ENCODE data around the gene PAN2.
"Not testable (repeated sequence)": the region's sequence is repeated elsewhere in the genome, so short reads cannot be mapped to it uniquely, and the experiment has no call there.

Gene PAN2

GRCh38 chr12:56338308-56339157 is 4.7 kb upstream of the PAN2 start, which contains the start of gene IL23A:
Gene IL23A (plus strand): TSS chr12:56338884. CDS start chr12:56339045, 161 bp downstream.
- Histone ChIP-seq H3K9me3 (ENCODE audit: control insufficient read depth, low read length) (no peaks in the 10 kb centered on the region), H3K9ac (ENCODE audit: low read length) (no peak within 1 kb of the TSS), H3K36me3 (ENCODE audit: control insufficient read depth, insufficient read depth, low read length, severe bottlenecking) (peaks cover 25% of the 10 kb centered on the region), H3K4me3 (ENCODE audit: low read length) (no peak within 1 kb of the TSS), H3K4me1 (ENCODE audit: control insufficient read depth, insufficient read depth, low read length) (peaks cover 5% of the 10 kb centered on the region), H3K27me3 (replicated peaks; ENCODE audit: control insufficient read depth, insufficient read depth, low read length) (no peaks in the 10 kb centered on the region)
- no peak for DNase-seq (ENCODE audit: low read depth)

GRCh38 chr12:56337753-56338251 is 4.0 kb upstream of the PAN2 start:
- Histone ChIP-seq H3K4me3 (ENCODE audit: low read length) (no peak overlapping the region), H3K27me3 (replicated peaks; ENCODE audit: control insufficient read depth, insufficient read depth, low read length) (no peaks in the 10 kb centered on the region), H3K9me3 (ENCODE audit: control insufficient read depth, low read length) (no peaks in the 10 kb centered on the region), H3K4me1 (ENCODE audit: control insufficient read depth, insufficient read depth, low read length) (peaks cover 12% of the 10 kb centered on the region), H3K36me3 (ENCODE audit: control insufficient read depth, insufficient read depth, low read length, severe bottlenecking) (peaks cover 18% of the 10 kb centered on the region), H3K9ac (ENCODE audit: low read length) (no peak overlapping the region)
- no peak for DNase-seq (ENCODE audit: low read depth)

GRCh38 chr12:56336361-56337167 is 2.8 kb upstream of the PAN2 start:
- Histone ChIP-seq H3K4me3 (ENCODE audit: low read length) (no peak overlapping the region), H3K9ac (ENCODE audit: low read length) (no peak overlapping the region), H3K9me3 (ENCODE audit: control insufficient read depth, low read length) (no peaks in the 10 kb centered on the region), H3K36me3 (ENCODE audit: control insufficient read depth, insufficient read depth, low read length, severe bottlenecking) (peaks cover 7% of the 10 kb centered on the region), H3K27me3 (replicated peaks; ENCODE audit: control insufficient read depth, insufficient read depth, low read length) (no peaks in the 10 kb centered on the region), H3K4me1 (ENCODE audit: control insufficient read depth, insufficient read depth, low read length) (peaks cover 13% of the 10 kb centered on the region)
- DNase-seq (ENCODE audit: low read depth) = no peak

- not testable (repeated sequence) for H3K9ac ChIP-seq (ENCODE audit: low read length); DNase-seq (ENCODE audit: low read depth); H3K36me3 ChIP-seq (ENCODE audit: control insufficient read depth, insufficient read depth, low read length, severe bottlenecking); H3K4me3 ChIP-seq (ENCODE audit: low read length); H3K9me3 ChIP-seq (ENCODE audit: control insufficient read depth, low read length); H3K27me3 ChIP-seq (replicated peaks; ENCODE audit: control insufficient read depth, insufficient read depth, low read length)
- H3K4me1 ChIP-seq (ENCODE audit: control insufficient read depth, insufficient read depth, low read length) = peaks cover 13% of the 10 kb centered on the region
Observed at GRCh38 chr12:56335527-56335926, 1.7 kb upstream of the PAN2 start.

- H3K9ac ChIP-seq (ENCODE audit: low read length) = peak overlapping the region; percentile 93
- H3K4me1 ChIP-seq (ENCODE audit: control insufficient read depth, insufficient read depth, low read length) = peaks cover 13% of the 10 kb centered on the region
- H3K9me3 ChIP-seq (ENCODE audit: control insufficient read depth, low read length) = no peaks in the 10 kb centered on the region
- H3K36me3 ChIP-seq (ENCODE audit: control insufficient read depth, insufficient read depth, low read length, severe bottlenecking) = no peaks in the 10 kb centered on the region
- no peaks in the 10 kb centered on the region for H3K27me3 ChIP-seq (replicated peaks; ENCODE audit: control insufficient read depth, insufficient read depth, low read length)
- peak overlapping the region; percentile 94 for H3K4me3 ChIP-seq (ENCODE audit: low read length)
- DNase-seq (ENCODE audit: low read depth) = no peak
Observed at GRCh38 chr12:56334490-56334793, 642 bp upstream of the PAN2 start.

- Histone ChIP-seq H3K36me3 (ENCODE audit: control insufficient read depth, insufficient read depth, low read length, severe bottlenecking) (peaks cover under 1% of the 10 kb centered on the region), H3K4me1 (ENCODE audit: control insufficient read depth, insufficient read depth, low read length) (peaks cover 13% of the 10 kb centered on the region), H3K9me3 (ENCODE audit: control insufficient read depth, low read length) (no peaks in the 10 kb centered on the region), H3K9ac (ENCODE audit: low read length) (peak overlapping the region; percentile 93), H3K27me3 (replicated peaks; ENCODE audit: control insufficient read depth, insufficient read depth, low read length) (no peaks in the 10 kb centered on the region), H3K4me3 (ENCODE audit: low read length) (peak overlapping the region; percentile 94)
- no peak for DNase-seq (ENCODE audit: low read depth)
Observed at GRCh38 chr12:56333197-56333678, 562 bp downstream of the PAN2 start.

GRCh38 chr12:56332512-56333196 is 1.1 kb downstream of the PAN2 start:
- Histone ChIP-seq H3K9ac (ENCODE audit: low read length) (peak overlapping the region; percentile 93), H3K27me3 (replicated peaks; ENCODE audit: control insufficient read depth, insufficient read depth, low read length) (no peaks in the 10 kb centered on the region), H3K4me3 (ENCODE audit: low read length) (peak overlapping the region; percentile 94), H3K36me3 (ENCODE audit: control insufficient read depth, insufficient read depth, low read length, severe bottlenecking) (peaks cover 5% of the 10 kb centered on the region), H3K9me3 (ENCODE audit: control insufficient read depth, low read length) (no peaks in the 10 kb centered on the region), H3K4me1 (ENCODE audit: control insufficient read depth, insufficient read depth, low read length) (peaks cover 13% of the 10 kb centered on the region)
- DNase-seq (ENCODE audit: low read depth) = no peak

GRCh38 chr12:56330936-56331490 is 2.8 kb downstream of the PAN2 start:
- H3K4me3 ChIP-seq (ENCODE audit: low read length) = no peak overlapping the region
- H3K9ac ChIP-seq (ENCODE audit: low read length) = no peak overlapping the region
- H3K36me3 ChIP-seq (ENCODE audit: control insufficient read depth, insufficient read depth, low read length, severe bottlenecking) = peaks cover 20% of the 10 kb centered on the region
- no peak for DNase-seq (ENCODE audit: low read depth)
- peaks cover 13% of the 10 kb centered on the region for H3K4me1 ChIP-seq (ENCODE audit: control insufficient read depth, insufficient read depth, low read length)
- no peaks in the 10 kb centered on the region for H3K27me3 ChIP-seq (replicated peaks; ENCODE audit: control insufficient read depth, insufficient read depth, low read length)
- no peaks in the 10 kb centered on the region for H3K9me3 ChIP-seq (ENCODE audit: control insufficient read depth, low read length)

- DNase-seq (ENCODE audit: low read depth) = no peak
- Histone ChIP-seq H3K9ac (ENCODE audit: low read length) (no peak overlapping the region), H3K36me3 (ENCODE audit: control insufficient read depth, insufficient read depth, low read length, severe bottlenecking) (peaks cover 59% of the 10 kb centered on the region), H3K9me3 (ENCODE audit: control insufficient read depth, low read length) (no peaks in the 10 kb centered on the region), H3K4me1 (ENCODE audit: control insufficient read depth, insufficient read depth, low read length) (no peaks in the 10 kb centered on the region), H3K27me3 (replicated peaks; ENCODE audit: control insufficient read depth, insufficient read depth, low read length) (no peaks in the 10 kb centered on the region), H3K4me3 (ENCODE audit: low read length) (no peak overlapping the region)
Observed at GRCh38 chr12:56326533-56326932, 7.3 kb downstream of the PAN2 start.

GRCh38 chr12:56326126-56326525 is 7.7 kb downstream of the PAN2 start:
- Histone ChIP-seq H3K4me1 (ENCODE audit: control insufficient read depth, insufficient read depth, low read length) (no peaks in the 10 kb centered on the region), H3K9ac (ENCODE audit: low read length) (no peak overlapping the region), H3K27me3 (replicated peaks; ENCODE audit: control insufficient read depth, insufficient read depth, low read length) (no peaks in the 10 kb centered on the region), H3K36me3 (ENCODE audit: control insufficient read depth, insufficient read depth, low read length, severe bottlenecking) (peaks cover 59% of the 10 kb centered on the region), H3K4me3 (ENCODE audit: low read length) (no peak overlapping the region), H3K9me3 (ENCODE audit: control insufficient read depth, low read length) (no peaks in the 10 kb centered on the region)
- no peak for DNase-seq (ENCODE audit: low read depth)
